SK-N-SH (cell line): ENCODE data around the gene ARHGEF12. TPM values are rescaled to one million over a fixed set of nuclear protein-coding genes. Genes with fewer than 3 reads are reported as not detected.

ENCODE experiments used
- CTCF ChIA-PET: fragments of 300-600, 350-600 bp; formaldehyde crosslinking; extraction: SDS; loops from one replicate; lab custom pipeline; 2021; lab: Yijun Ruan, JAX
- POLR2A ChIA-PET: fragments of 350-600 bp; sonication (Branson Sonifier 250); formaldehyde crosslinking; extraction: SDS; loops from one replicate; lab custom pipeline; 2020; ENCODE audit warnings: antibody characterized with exemption, inconsistent platforms; lab: Yijun Ruan, JAX
- DNase-seq: peaks from one replicate; pipeline ENCODE4 v3.0.0; 2012
- H2AFZ ChIP-seq: fragments of 200-600 bp; sonication (generic); 2 replicates; pipeline ENCODE4 v1.8.1; 2016; ENCODE audit warnings: antibody characterized with exemption, mild to moderate bottlenecking, low read depth
- H3F3A ChIP-seq: fragments of 200-600 bp; sonication (generic); replicated peaks from 2 replicates; pipeline ENCODE3; 2016; ENCODE audit warnings: antibody characterized with exemption, mild to moderate bottlenecking; ENCODE audit not compliant: insufficient read depth
- H3K27ac ChIP-seq, 2 experiments: fragments of 200-500 bp in 1 of 2; fragments of 200-600 bp in 1 of 2; sonication (Bioruptor generic) in 1 of 2; sonication (generic), shearing (Covaris generic) in 1 of 2; 2 replicates each; pipeline versions ENCODE4 v1.5.1 to v1.6.1; 2014 to 2016; ENCODE audit warnings: low read depth in 2 of 2, inconsistent platforms in 1 of 2, low read length in 1 of 2, mild to moderate bottlenecking in 1 of 2, mixed read lengths in 1 of 2
- H3K27me3 ChIP-seq: fragments of 200-600 bp; sonication (generic), shearing (Covaris generic); 2 replicates; pipeline ENCODE4 v1.6.1; 2016; ENCODE audit warnings: mixed run types; ENCODE audit not compliant: insufficient read depth
- H3K36me3 ChIP-seq, 2 experiments: fragments of 200-500 bp in 1 of 2; fragments of 200-600 bp in 1 of 2; sonication (Bioruptor generic) in 1 of 2; sonication (generic) in 1 of 2; replicated peaks in 1 of 2; 2 replicates each; pipeline versions ENCODE3 to v1.5.1; 2014 to 2016; ENCODE audit warnings: low read length in 1 of 2, mild to moderate bottlenecking in 1 of 2; ENCODE audit not compliant: insufficient read depth in 2 of 2, control insufficient read depth in 1 of 2
- H3K4me1 ChIP-seq, 2 experiments: fragments of 200-500 bp in 1 of 2; fragments of 200-600 bp in 1 of 2; sonication (Bioruptor generic) in 1 of 2; sonication (generic), shearing (Covaris generic) in 1 of 2; 2 replicates each; pipeline versions ENCODE4 v1.5.1 to v1.6.1; 2014 to 2016; ENCODE audit warnings: low read depth in 1 of 2, low read length in 1 of 2, mixed run types in 1 of 2; ENCODE audit not compliant: insufficient read depth in 2 of 2, control insufficient read depth in 1 of 2
- H3K4me2 ChIP-seq: fragments of 200-600 bp; sonication (generic), shearing (Covaris generic); 2 replicates; pipeline ENCODE4 v1.6.1; 2017; ENCODE audit warnings: mixed run types
- H3K4me3 ChIP-seq, 2 experiments: fragments of 200-500 bp in 1 of 2; fragments of 200-600 bp in 1 of 2; sonication (Bioruptor generic) in 1 of 2; sonication (generic), shearing (Covaris generic) in 1 of 2; 2 replicates each; pipeline versions ENCODE4 v1.5.1 to v1.8.1; 2014 to 2016; ENCODE audit warnings: low read depth in 2 of 2, inconsistent platforms in 1 of 2, low read length in 1 of 2, mild to moderate bottlenecking in 1 of 2, mixed read lengths in 1 of 2, moderate library complexity in 1 of 2
- H3K79me2 ChIP-seq: fragments of 200-600 bp; sonication (generic); 2 replicates; pipeline ENCODE4 v1.8.1; 2017; ENCODE audit warnings: mild to moderate bottlenecking; ENCODE audit not compliant: insufficient read depth
- H3K9ac ChIP-seq: fragments of 200-600 bp; sonication (generic); 2 replicates; pipeline ENCODE4 v1.6.1; 2017; ENCODE audit warnings: mixed run types
- H3K9me2 ChIP-seq: fragments of 200-600 bp; sonication (generic); 2 replicates; pipeline ENCODE4 v1.6.1; 2017; ENCODE audit warnings: mixed run types
- H3K9me3 ChIP-seq: fragments of 200-600 bp; sonication (generic); 2 replicates; pipeline ENCODE4 v1.6.1; 2017; ENCODE audit warnings: mixed run types, mild to moderate bottlenecking, moderate library complexity
- H4K20me1 ChIP-seq: fragments of 200-600 bp; sonication (generic); 2 replicates; pipeline ENCODE4 v1.6.1; 2017; ENCODE audit warnings: mild to moderate bottlenecking, mixed run types; ENCODE audit not compliant: insufficient read depth
- EZH2phosphoT487 ChIP-seq: fragments of 200-600 bp; sonication (generic); IDR thresholded peaks from 2 replicates; pipeline ENCODE4 v1.6.1; 2017; ENCODE audit warnings: low read depth, mixed run types, mild to moderate bottlenecking, antibody characterized with exemption, moderate library complexity, borderline replicate concordance
- GABPA ChIP-seq: IDR thresholded peaks from 2 replicates; pipeline ENCODE4 v1.4.0; 2012; ENCODE audit warnings: low read depth, mild to moderate bottlenecking
- GATA2 ChIP-seq: sonication (generic); formaldehyde crosslinking; IDR thresholded peaks from 2 replicates; pipeline ENCODE4 v1.5.0; 2020; ENCODE audit warnings: mild to moderate bottlenecking, missing genetic modification reagents
- MEF2A ChIP-seq: IDR thresholded peaks from 2 replicates; pipeline ENCODE4 v1.4.0; 2012; ENCODE audit warnings: low read depth, borderline replicate concordance
- MXI1 ChIP-seq: IDR thresholded peaks from 2 replicates; pipeline ENCODE4 v1.6.1; 2012; ENCODE audit warnings: mild to moderate bottlenecking, low read depth, low read length, improper control_type of control experiment
- NFIC ChIP-seq: IDR thresholded peaks from 2 replicates; pipeline ENCODE4 v1.4.0; 2012; ENCODE audit warnings: borderline replicate concordance
- NRF1 ChIP-seq: IDR thresholded peaks from 2 replicates; pipeline ENCODE4 v1.6.1; 2012; ENCODE audit warnings: low read depth, mild to moderate bottlenecking, low read length
- RAD21 ChIP-seq: IDR thresholded peaks from 2 replicates; pipeline ENCODE4 v1.6.1; 2012; ENCODE audit warnings: mild to moderate bottlenecking, low read length
- RFX5 ChIP-seq: IDR thresholded peaks from 2 replicates; pipeline ENCODE4 v1.6.1; 2012; ENCODE audit warnings: mild to moderate bottlenecking, improper control_type of control experiment, low read length
- RXRA ChIP-seq: IDR thresholded peaks from 2 replicates; pipeline ENCODE4 v1.4.0; 2012; ENCODE audit warnings: low read depth, mild to moderate bottlenecking, borderline replicate concordance
- SMC3 ChIP-seq: IDR thresholded peaks from 2 replicates; pipeline ENCODE4 v1.6.1; 2012; ENCODE audit warnings: low read depth, low read length, improper control_type of control experiment
- TEAD4 ChIP-seq: IDR thresholded peaks from 2 replicates; pipeline ENCODE4 v1.4.0; 2012; ENCODE audit warnings: mild to moderate bottlenecking, borderline replicate concordance; ENCODE audit not compliant: insufficient read depth
- YY1 ChIP-seq: IDR thresholded peaks from 2 replicates; pipeline ENCODE4 v1.4.0; 2012; ENCODE audit warnings: low read depth, mild to moderate bottlenecking
- WGBS: methylation state at CpG from one replicate; pipeline ENCODE4 v1.1.6; 2017; ENCODE audit warnings: low lambda C conversion rate; 5-methylcytosine and 5-hydroxymethylcytosine counted together
- polyA plus RNA-seq, 3 experiments: library from polyadenylated mRNA; depleted of rRNA; stranded (reverse); fragments of >200 nt; gene quantifications; 2 replicates each; pipeline ENCODE4 v1.2.3, GENCODE V29; 2012
- TF ChIP-seq, protein P1 (sequence below): fragments of 150-350 bp; IDR thresholded peaks from 2 replicates; pipeline ENCODE4 v1.6.1; 2017; ENCODE audit warnings: antibody characterized with exemption, low read length, low read depth, borderline replicate concordance
- TF ChIP-seq, protein P2 (sequence below): IDR thresholded peaks from 2 replicates; pipeline ENCODE4 v1.4.0; 2012; ENCODE audit warnings: low read depth

The ARHGEF12 gene
- polyA plus RNA-seq, 1 of the 3 experiments (the other 2 are of a cell fraction) = 12.3 TPM

DNA sequence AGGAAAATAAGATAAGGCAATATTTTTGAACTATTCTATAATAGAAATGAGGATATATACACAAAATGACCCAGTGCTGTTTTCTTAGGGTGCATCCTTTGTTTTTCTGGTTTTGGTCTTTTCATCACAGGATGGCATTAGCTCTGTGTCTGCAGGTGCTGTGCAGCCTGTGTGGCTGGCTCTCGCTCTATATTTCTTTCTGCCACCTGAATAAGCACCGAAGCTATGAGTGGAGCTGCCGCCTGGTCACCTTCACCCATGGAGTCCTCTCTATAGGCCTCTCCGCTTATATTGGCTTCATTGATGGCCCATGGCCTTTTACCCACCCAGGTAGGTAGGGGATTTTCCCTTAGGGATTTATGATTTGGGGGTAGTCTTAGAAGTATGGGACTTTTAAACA, 8.9 kb upstream of the ARHGEF12 start (continued):
- TF ChIP-seq, protein P1, sequence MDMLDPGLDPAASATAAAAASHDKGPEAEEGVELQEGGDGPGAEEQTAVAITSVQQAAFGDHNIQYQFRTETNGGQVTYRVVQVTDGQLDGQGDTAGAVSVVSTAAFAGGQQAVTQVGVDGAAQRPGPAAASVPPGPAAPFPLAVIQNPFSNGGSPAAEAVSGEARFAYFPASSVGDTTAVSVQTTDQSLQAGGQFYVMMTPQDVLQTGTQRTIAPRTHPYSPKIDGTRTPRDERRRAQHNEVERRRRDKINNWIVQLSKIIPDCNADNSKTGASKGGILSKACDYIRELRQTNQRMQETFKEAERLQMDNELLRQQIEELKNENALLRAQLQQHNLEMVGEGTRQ = no peak
- TF ChIP-seq RFX5 (no peak), RXRA (no peak), MEF2A (no peak), YY1 (no peak)
- TF ChIP-seq, protein P2, sequence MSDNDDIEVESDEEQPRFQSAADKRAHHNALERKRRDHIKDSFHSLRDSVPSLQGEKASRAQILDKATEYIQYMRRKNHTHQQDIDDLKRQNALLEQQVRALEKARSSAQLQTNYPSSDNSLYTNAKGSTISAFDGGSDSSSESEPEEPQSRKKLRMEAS = no peak

DNA sequence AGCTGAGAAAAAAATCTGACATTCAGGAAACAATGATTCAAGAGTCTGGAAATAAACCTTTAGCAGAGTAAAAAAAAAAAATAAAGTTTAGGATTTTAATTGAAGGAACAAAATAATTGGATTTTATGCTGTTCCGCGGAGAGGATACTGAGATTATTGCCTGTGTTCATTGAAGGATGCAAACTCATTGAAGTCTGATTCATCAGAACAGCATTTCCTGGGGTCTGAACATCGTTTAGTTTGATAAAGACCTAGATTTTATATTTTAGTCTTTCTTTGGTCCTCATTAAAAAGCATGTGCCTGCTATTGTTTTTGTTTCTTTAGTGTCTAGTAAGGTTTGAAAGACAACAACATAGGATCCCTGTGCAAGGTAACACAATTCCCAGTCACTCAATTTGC, 6.7 kb upstream of the ARHGEF12 start:
- Histone ChIP-seq H3K4me3 (no peak overlapping the region), H3K9ac (peak overlapping the region; percentile 14; the same call in 1 of the 2 replicates), H2AFZ (no peak overlapping the region), H3K27me3 (no peaks in the 10 kb centered on the region), H3K4me2 (peak overlapping the region; percentile 34; the same call in 1 of the 2 replicates), H3F3A (peaks cover 43% of the 10 kb centered on the region), H3K4me1 (peaks cover 9 to 54% of the 10 kb centered on the region in 2 experiments), H3K27ac (peak overlapping the region; percentile 20 to 95; a peak in 3 of 4 replicates), H3K9me2 (no peaks in the 10 kb centered on the region), H4K20me1 (no peaks in the 10 kb centered on the region), H3K79me2 (peaks cover 45% of the 10 kb centered on the region), H3K36me3 (peaks cover 10 to 15% of the 10 kb centered on the region in 2 experiments)
- ChIA-PET POLR2A (no interaction called here), CTCF (no interaction called here)
- DNase-seq = no peak
- WGBS = 49% methylated on average over 3 of the region's 3 CpGs
- TF ChIP-seq MXI1 (no peak), NRF1 (no peak), GATA2 (no peak), RAD21 (no peak), YY1 (no peak), NFIC (no peak), RFX5 (no peak), SMC3 (no peak), EZH2phosphoT487 (no peak), TEAD4 (no peak), RXRA (no peak), GABPA (no peak)
- TF ChIP-seq, protein P1 = no peak
- TF ChIP-seq, all 33 proteins: peak for 0
- H3K9me3 ChIP-seq = no peaks in the 10 kb centered on the region
